GM18507 (cell line): ENCODE measurements around the gene CNPY2.
A peak's percentile ranks its signal among the peaks of the same experiment; 100 is the strongest.
"Not testable (repeated sequence)": the region's sequence is repeated elsewhere in the genome, so short reads cannot be mapped to it uniquely, and the experiment has no call there.

Experiments
- DNase-seq: peaks from one replicate; pipeline ENCODE4 v3.0.0; 2011; ENCODE audit warnings: low read depth; ENCODE audit not compliant: insufficient read length; ENCODE audit errors: extremely low spot score
- FAIRE-seq: peaks from 2 replicates; lab custom pipeline; 2011; peaks lifted over from hg19 to GRCh38; lab: Jason Lieb, UNC

The CNPY2 gene

DNA sequence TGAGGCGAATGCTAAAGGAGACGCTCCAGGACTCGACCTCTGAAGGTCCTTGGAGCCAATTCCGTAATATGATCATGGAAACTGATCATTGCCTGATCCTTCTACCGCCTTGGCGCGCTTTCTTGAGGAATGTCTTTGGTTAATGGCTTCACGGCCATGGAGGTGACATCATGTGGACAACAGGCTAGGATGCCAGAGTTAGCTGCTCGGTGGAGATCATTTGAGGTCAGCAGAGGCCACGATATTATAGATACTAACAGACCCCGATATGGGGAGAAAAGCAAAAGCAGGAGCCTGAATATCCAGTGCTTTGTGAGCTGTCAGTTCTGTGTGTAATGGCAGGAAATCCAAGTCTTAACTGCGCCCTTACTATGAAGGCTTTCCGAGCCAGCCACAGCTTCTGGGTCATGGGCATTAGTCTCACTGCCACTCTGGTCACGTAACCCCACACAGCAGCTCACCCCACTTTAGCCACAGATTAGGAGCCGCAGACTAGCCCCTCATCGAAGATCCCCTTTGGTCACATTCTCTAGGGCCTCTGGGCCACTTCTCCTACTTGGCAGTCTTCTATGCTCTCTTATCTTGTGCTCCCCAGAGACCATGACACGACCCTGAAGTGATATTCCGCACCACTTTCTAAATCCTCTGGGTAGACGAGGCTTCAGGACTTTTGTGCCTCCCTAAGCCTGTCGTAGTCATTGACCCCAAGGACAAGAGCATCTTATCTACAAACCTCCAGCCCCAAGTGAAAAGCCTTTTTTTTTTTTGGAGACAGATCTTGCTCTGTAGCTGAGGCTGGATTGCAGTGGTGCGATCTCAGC is 14.9 kb downstream of the CNPY2 start:
- DNase-seq (no peak), FAIRE-seq (no peak)

DNA sequence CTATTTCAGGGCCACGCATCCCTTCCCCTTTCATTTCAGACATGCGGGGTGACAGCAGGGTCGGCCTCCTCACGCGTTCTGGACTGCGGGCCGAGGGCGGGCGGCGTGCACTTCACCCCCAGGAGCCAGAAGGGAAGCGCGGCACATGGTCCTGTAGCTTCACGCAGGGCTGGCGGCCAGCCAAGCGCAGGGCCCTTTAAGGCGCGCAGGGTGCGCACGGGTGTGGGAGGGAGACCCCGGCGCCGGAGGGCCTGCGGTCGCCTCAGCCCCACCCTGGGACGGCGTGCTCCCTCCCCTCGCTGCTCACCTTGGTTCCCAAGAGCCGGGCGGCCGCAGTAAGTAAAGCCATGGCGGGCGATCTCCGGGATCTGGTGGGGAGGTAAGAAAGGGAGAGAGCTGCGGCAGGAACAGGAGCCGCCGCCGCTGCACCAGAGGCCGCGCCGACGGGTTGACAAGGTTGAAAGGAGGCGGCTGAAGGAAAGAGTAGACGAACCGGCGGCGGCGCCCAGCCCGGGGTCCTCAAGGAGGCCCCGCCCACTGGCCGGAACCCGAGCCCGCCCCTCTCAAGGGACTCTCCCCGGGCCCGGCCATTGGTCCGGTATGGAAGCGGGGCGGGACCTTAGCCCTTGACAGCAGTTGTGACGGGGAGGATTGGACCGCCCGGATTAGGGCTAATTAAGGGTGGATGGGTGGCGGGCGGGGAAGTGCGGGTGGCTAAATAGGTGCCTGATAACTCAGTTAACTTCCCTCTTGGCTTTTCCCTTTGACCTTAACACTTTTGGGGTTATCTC is 15.7 kb downstream of the CNPY2 start, which contains the start of gene CS:
Gene CS, minus strand, starts transcription at position 478 of the 791 bp plus-strand sequence. Its CDS starts 129 bp downstream, at position 349.
- FAIRE-seq (peak; percentile 94), DNase-seq (peak; percentile 95)

DNA sequence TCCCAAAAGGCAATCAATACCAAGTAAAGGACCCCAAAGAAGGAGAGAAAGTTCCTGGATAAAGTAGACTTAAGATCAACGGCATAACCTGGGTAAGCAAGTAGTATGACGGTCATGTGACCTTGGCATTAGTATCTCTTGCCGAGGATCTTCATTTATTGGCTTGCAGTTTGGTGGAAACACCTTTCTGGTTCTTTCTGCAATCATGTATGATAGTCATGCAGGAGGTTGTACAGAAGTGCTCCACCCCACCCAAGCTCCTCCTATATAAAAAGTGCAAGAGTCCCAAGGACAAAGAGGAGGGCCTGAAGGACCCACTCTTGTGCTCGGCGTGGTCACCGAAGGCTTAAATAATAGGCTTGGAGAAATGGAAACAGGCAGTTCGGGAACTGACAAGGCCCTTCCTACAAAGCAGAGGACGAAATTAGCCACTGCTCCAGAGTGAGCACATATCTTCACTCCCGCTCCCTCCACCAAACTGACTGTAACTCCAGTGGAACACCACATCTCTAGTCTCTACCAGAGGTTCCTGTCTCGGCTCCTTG is 16.4 kb downstream of the CNPY2 start:
- DNase-seq (no peak), FAIRE-seq (peak; percentile 69)

DNA sequence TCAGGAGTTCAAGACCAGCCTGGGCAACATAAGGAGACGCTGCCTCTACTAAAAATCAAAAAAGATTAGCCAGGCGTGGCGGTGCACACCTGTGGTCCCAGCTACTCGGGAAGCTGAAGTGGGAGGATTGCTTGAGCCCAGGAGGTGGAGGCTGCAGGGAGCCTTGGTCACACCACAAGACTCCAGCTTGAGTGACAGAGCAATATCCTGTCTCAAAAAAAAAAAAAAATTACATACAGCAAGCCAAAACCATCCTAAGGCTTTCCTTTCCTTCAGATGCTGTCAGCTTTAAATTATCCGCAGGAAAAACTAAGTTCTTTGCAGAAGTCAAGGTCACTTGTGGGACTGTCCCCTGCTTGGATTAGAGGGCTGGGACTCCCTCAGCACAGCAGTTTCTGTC is 17.0 kb downstream of the CNPY2 start:
- FAIRE-seq: no peak
- no peak for DNase-seq

DNA sequence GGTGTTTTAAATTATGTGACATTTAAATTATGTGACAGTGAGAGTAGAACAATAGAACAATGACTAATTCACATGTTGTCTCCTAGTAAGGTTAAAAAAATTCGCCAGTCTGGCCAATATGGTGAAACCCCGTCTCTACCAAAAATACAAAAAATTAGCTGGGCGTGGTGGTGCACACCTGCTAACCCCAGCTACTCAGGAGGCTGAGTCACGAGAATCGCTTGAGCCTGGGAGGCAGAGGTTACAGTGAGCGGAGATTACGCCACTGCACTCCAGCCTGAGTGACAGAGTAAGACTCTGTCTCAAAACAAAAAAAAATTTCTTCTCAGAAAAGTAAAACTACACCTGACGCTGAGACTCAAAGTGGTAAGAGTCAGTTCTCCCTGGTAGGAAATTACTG is 18.4 kb downstream of the CNPY2 start:
- no peak for FAIRE-seq

DNA sequence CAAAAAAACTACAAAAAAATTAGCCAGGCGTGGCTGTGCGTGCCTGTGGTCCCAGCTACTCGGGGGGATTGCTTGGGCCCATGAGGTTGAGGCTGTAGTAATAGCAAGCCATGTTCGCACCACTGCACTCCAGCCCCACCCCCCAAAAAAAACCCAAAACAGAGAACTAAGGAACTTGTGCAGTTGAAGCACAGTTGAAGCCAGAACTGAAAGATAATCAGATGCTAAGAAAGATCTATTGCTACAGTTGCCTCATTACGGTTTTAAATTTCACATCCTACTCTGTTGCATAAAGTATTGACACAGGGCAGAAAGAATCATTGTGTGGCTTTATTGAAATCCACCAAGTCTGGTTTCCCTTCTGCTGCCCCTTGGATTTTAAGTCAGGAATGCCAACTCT is 19.5 kb downstream of the CNPY2 start:
- FAIRE-seq (no peak), DNase-seq (no peak)

More for the DNA sequence above, 18.4 kb downstream of the CNPY2 start:
- no peak for DNase-seq

DNA sequence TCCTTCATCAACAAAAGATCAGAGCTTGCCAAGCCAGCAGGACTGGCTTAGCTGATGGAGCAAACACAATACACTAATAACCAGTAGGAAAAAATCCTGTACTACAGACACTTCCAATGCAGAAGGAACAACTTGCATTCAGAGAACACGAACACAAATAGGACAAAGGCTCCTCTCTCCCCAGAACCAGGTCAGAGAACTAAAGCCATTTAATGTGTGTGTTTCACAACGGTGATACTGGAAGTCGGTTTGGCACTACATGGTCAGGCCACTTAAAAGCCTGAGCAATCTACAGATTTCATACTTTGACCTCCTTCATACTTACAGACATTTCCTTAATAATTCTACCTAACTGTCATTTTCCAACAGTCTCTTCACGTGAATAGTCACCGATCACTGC is 22.0 kb downstream of the CNPY2 start:
- DNase-seq: no peak
- no peak for FAIRE-seq

DNA sequence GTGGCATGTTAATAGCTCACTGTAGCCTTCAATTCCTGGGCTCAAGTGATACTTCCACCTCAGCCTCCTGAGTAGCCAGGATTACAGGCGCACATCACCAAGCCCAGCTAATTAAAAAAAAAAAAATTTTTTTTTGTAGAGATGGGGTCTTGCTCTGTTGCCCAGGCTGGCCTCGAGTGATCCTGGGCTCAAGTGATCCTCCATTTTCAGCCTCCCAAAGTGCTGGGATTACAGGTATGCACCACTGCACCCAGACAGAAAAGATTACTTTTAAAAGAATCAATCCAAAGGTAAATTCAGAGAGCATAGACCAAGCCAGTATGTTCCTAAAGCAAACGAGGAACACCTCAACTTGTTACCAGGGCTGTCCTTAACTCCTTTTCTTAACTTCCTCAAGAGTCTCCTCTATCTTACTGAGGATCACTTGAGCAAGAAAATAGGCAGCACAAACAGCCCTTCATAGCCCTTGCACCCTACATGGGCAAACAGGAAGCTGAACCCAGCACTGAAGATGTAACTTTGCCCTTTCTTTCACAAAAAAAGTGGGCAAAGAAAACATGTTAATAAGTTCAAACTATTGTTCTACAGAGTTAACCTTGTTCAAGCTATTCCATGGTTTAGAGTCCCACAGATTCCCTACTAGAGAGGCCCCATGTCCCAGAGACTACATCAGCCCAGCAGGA is 26.9 kb downstream of the CNPY2 start:
- no peak for DNase-seq
- FAIRE-seq: no peak

DNA sequence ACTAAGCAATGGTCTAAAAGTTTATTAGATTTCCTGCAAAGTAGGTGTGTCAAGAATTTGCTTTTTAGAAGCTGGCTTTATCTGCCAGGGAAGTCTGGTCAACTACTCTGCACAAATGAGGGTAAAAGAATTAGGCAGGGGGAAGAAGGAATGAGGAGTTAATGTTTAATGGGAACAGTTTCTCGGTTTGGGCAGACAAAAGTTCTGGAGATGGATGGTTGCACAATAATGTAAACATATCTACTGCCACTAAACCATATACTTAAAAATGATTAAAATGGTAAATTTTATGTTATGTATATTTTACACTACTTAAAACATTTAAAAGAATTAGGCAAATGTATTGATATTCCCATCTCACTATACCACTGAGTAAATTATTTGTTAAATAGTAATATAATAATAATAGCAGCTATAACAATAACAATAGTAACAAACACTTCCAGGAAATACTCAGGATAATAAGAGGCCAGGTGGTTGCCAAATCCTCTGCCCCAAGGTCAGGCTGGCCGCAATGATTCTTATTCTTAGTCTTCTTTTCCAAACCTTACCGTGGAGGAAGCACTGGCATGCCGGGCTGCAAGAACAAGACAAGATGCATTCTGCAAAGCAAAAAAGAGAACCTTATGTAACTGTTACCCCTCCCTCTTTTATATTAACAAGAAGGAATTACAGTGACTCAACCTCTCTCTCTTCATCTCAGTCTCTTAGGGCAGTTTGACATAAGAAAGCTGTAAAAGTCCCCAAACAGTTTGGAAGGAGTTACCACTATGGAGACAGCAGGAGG is 29.6 kb downstream of the CNPY2 start:
- DNase-seq (no peak), FAIRE-seq (no peak)

DNA sequence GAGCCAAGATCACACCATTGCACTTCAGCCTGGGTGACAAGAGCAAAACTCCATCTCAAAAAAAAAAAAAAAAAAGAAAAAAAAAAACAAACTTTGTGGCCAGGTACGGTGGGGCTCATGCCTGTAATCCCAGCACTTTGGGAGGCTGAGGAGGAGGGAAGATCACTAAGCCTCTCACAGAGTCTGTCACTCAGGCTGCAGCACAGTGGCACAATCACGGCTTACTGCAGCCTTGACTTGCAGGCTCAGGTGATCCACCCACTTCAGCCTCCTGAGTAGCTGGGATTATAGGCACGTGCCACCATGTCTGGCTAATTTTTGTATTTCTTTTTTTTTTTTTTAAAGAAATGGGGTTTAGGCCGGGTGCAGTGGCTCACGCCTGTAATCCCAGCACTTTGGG is 31.5 kb downstream of the CNPY2 start:
- DNase-seq, FAIRE-seq: not testable (repeated sequence)

DNA sequence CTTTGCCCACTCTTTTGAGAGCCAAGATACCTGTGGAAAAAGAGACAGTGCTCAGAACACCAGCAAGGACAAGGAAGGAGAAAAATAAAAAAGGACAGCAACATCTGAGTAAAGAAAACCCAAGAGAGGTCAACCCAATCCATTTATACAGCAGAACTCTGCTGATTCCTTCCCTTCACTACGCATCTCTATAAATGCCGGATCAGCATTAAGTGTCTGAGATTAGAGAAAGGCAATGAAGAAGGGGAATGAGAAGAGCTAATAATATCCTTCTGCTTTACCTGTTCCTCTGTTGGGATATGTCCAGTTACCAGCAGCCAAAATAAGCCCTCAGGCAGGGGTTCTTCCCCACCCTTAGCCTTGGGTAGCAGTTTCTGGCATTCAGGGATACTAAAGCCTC is 33.2 kb downstream of the CNPY2 start:
- DNase-seq (no peak), FAIRE-seq (no peak)

DNA sequence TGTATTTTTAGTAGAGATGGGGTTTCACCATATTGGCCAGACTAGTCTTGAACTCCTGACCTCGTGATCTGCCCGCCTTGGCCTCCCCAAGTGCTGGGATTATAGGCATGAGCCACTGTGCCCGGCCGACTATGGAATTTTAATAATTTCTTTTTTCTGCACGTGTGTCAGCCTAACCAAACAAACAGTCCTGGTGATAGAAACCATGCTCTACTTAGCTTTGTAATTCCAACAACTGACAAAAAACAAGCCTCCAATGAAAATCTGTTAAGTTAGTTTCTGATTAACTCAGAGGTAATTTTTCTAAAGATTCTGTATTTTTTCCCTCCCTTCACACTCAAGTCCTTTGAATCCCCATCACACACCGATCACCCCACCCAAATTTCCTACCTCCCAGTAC is 33.8 kb downstream of the CNPY2 start:
- DNase-seq: no peak

DNA sequence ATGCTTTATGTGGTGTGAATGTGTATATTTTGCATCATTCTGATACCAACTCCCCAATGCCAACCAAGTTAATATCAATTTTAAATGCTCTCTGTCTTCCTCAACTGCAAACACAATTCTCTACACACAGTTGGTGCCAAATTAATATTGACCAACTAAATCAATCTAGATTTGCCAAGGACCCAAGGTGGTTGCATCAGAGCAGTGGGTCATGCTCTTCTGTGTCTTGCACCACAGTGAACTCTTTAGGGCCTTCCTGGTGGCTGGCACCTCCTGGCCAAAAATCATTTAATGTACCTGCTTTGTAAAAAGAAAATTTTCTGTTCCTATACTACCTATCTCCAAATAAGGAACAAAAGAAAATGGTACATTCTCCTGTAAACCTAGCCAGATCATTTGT is 34.9 kb downstream of the CNPY2 start:
- DNase-seq: no peak
- FAIRE-seq: no peak

More for the DNA sequence above, 33.8 kb downstream of the CNPY2 start:
- FAIRE-seq: no peak

DNA sequence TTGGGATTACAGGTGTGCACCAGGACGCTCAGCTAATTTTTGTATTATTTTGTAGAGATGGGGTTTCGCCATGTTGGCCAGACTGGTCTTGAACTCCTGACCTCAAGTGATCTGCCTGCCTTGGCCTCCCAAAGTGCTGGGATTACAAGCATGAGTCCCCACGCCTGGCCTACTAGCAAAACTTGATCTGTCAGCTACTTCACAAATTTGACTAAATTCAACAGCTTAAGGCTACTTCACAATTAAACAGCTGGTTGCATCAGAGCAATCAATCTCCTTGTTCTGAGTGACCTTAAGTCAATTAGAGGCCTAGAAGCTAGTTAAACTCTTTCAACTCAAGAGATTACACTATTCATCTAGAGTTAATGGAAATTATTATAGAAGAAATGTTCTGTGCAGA is 36.9 kb downstream of the CNPY2 start:
- DNase-seq (no peak), FAIRE-seq (no peak)

DNA sequence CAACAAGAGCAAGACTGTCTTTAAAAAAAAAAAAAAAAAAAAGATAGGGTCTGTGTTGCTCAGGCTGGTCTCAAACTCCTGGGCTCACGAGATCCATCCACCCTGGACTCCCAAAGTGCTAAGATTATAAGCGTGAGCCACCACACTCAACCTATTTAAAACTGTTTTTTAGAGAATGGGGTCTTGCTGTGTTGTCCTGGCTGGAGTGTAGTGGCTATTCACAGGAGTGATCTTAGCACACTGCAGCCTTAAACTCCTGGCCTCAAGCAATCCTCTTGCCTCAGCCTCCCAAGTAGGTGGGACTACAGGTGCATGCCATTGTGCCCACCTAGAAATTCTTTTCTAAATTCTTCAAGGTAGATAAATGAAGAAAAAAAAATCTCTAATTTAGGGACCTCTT is 41.5 kb downstream of the CNPY2 start:
- no peak for DNase-seq
- FAIRE-seq: no peak

DNA sequence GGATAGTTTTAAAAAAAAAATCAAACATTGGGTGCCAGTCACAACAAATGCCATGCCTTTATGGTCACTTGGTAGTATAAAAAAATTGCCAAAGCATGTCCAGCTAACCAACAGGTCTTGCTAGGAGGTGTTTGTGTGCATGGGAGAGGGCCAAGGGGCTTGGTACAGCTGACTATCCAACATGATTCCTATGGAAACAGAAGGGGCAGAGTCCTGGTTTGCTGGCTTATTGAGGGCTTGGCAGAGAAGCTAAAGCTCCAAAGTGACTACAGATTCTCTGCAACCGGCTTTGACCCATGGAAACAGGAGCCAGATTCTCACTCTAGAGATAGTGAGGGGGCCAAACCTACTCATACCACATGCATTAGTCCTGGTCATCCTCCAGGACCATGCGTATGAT is 43.3 kb downstream of the CNPY2 start:
- not testable (repeated sequence) for DNase-seq, FAIRE-seq

DNA sequence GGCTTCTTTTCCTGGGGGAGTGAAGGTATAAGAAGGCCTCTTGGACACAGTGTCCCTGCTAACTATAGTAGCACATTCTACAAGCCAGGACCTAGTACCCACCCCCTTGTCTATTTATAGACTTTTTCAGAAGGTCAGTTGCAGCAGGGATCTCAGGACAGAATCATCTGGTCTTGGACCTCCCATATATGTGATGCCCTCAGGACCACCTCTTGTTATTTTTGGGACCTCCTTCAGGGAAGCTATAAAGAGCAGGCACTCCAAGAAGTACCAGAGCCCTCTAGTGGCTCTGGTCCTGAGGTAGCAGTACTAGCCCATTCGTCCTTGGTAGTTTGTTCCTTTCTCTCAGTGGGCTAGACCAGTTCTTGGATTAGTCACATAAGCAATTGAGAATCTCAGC is 44.8 kb downstream of the CNPY2 start:
- no peak for FAIRE-seq

DNA sequence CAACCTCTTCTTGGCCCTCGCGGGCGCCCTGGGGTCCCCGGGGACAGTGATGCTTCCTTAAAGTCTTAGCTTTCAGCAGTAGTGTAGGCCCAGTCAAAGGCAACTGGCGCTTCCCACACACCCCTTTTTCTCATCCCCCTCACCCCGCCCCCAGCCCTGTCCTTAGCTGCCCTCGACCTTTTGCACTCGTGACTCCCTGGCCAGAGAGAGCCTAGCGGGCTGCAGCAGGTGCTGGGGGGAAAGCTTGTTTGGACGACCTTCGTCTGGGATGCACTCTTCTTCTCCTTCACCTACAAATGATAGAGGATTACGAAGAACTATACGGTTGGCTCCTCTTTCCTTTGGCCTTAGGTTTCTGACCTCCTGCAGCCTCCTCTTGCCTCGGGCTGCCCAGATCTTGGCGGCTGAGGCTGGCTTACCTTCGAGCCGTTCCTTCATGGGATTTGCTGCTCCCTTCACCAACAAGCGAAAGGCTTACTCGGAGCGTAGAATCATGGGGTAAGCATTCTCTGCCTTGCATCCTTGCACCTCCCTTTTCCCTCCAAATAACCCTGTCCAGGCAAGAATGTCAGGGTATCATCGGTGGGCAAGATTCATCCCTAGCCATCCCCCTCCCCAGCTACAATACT is 48.2 kb downstream of the CNPY2 start:
- DNase-seq (no peak), FAIRE-seq (no peak)

More for the DNA sequence above, 44.8 kb downstream of the CNPY2 start:
- DNase-seq: no peak
